WERI-Rb-1 (cell line): ENCODE results near the gene DKK3.

Experiments used
- DNase-seq: peaks from one replicate; pipeline ENCODE4 v3.0.0-alpha.2; 2020
- H3K27ac ChIP-seq: fragments of 250-450 bp; sonication (Bioruptor Pico); 2 replicates; pipeline ENCODE4 v1.5.1; 2020; ENCODE audit warnings: mild to moderate bottlenecking, moderate library complexity
- H3K27me3 ChIP-seq: fragments of 250-450 bp; sonication (Bioruptor Pico); 2 replicates; pipeline ENCODE4 v1.5.1; 2021; ENCODE audit warnings: mild to moderate bottlenecking, low read depth, moderate library complexity; ENCODE audit not compliant: insufficient read depth, severe bottlenecking
- H3K36me3 ChIP-seq: fragments of 250-450 bp; sonication (Bioruptor Pico); 2 replicates; pipeline ENCODE4 v1.5.1; 2020; ENCODE audit warnings: mild to moderate bottlenecking, moderate library complexity
- H3K4me3 ChIP-seq: 2 replicates; pipeline ENCODE4 v1.5.1; 2011; ENCODE audit warnings: low read depth, mild to moderate bottlenecking, control low read depth, low read length
- H3K9me3 ChIP-seq: fragments of 250-450 bp; sonication (Bioruptor Pico); 2 replicates; pipeline ENCODE4 v1.5.1; 2021; ENCODE audit warnings: mild to moderate bottlenecking, moderate library complexity; ENCODE audit not compliant: severe bottlenecking
- TF ChIP-seq, protein P1 (sequence below): IDR thresholded peaks from 2 replicates; pipeline ENCODE4 v1.5.1; 2011; ENCODE audit warnings: low read depth, mild to moderate bottlenecking, control low read depth, inconsistent platforms, low read length

DKK3 gene

DNA sequence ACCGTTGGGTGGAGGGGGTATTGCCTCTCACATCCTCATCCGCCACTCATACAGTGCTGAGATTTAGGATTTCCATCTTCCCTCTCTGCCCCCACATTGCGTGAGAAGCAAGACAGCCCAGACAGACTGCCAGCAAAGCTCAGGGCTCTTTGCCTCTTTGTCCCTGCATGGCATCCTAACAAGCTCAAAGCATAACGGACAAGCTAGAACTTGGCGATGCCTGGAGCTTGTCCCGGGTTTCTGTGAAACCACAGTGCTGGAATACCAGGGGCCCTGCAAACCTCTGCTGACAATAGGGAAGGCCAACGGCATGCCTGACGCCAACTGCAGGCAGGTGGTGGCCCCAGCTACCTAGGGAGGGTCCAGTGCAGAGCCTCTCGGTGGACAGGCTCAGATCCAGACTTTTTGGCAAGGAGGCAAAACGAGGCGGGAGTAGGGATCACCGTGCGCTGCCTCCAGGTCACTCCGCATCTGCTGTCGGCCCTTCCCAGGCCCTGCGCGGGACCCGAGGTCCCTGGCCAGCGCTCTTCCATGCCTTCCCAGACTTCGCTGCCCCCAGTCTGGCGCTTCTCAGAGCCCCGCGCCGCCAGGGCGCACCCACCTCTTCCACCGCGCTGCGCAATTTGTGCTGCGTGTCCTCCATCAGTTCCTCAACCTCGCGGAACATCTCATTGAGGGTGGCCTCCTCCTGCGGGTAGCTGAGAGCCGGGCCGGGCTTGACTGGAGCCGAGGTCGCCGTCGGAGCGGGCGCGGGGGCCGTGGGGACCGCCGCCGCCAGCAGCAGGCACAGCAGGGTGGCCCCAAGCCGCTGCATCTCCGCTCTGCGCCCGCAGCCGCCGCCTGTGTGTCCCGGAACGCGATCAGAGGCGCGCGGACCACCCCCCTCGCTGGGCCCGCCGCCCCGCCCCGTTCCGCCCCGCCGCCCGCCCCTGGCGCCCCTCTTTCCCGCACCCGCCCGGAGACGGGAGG is at the start of gene DKK3:
Gene DKK3 (minus strand): TSS at position 858 of the 969 bp plus-strand sequence. CDS start 44 bp downstream, at position 814.
- peak; percentile 16 for DNase-seq
- Histone ChIP-seq H3K27ac (no peak within 1 kb of the TSS), H3K27me3 (peaks cover 7% of the 10 kb centered on the region), H3K36me3 (no peaks in the 10 kb centered on the region), H3K4me3 (peak within 1 kb of the TSS; percentile 72), H3K9me3 (no peaks in the 10 kb centered on the region)
- TF ChIP-seq, protein P1, sequence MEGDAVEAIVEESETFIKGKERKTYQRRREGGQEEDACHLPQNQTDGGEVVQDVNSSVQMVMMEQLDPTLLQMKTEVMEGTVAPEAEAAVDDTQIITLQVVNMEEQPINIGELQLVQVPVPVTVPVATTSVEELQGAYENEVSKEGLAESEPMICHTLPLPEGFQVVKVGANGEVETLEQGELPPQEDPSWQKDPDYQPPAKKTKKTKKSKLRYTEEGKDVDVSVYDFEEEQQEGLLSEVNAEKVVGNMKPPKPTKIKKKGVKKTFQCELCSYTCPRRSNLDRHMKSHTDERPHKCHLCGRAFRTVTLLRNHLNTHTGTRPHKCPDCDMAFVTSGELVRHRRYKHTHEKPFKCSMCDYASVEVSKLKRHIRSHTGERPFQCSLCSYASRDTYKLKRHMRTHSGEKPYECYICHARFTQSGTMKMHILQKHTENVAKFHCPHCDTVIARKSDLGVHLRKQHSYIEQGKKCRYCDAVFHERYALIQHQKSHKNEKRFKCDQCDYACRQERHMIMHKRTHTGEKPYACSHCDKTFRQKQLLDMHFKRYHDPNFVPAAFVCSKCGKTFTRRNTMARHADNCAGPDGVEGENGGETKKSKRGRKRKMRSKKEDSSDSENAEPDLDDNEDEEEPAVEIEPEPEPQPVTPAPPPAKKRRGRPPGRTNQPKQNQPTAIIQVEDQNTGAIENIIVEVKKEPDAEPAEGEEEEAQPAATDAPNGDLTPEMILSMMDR: no peak

DNA sequence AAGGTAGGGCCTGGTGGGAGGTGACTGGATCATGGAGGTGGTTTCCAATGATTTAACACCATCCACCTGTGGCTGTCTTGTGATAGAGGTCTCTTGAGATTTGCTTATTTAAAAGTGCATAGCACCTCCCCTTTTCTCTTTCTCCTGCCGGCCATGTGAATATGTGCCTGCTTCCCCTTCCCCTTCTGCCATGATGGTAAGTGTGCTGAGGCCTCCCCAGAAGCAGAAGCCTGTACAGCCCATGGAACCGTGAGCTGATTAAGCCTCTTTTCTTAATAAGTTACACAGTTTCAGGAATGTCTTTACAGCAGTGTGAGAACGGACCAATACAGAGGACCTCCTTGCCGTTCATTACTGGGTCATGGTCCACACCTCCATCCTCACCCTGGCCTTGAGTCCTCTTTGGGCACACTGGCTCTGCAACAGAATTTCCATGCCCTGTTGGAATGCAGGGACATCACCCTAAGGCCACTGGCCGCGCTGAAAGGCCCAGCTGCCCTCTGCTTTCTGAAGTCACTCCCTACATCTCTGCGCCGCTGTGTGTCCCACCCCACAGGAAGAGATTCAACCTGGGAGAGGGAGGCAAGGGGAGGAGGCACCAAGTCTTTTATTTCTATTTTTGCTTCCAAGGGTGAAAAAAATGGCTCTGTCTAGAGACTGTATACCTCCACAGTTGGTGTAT is 49.0 kb upstream of the DKK3 start:
- TF ChIP-seq, protein P1: no peak
- Histone ChIP-seq H3K27ac (no peak overlapping the region), H3K4me3 (no peak overlapping the region), H3K27me3 (no peaks in the 10 kb centered on the region), H3K9me3 (no peaks in the 10 kb centered on the region), H3K36me3 (no peaks in the 10 kb centered on the region)
- DNase-seq: no peak

DNA sequence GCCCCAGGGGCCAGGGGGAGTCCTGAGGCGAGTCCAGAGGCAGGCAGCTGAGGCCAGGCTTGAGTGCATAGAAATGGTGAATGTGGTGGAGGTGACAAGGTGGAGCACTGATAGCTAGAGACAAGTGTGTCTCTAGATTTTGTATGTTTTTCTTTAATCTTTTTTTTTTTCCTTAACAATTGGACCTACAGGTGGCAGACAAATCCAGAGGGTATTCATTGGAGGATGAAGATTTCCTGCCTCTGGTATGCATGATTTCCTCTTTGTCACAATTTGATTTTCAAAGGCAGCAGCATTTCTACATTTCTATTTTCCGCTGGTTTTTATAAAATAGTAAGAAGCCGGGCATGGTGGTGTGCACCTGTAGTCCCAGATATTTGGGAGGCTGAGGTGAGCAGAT is 47.7 kb upstream of the DKK3 start:
- no peak for DNase-seq
- Histone ChIP-seq H3K36me3 (no peaks in the 10 kb centered on the region), H3K27me3 (no peaks in the 10 kb centered on the region), H3K27ac (no peak overlapping the region), H3K4me3 (no peak overlapping the region), H3K9me3 (no peaks in the 10 kb centered on the region)
- TF ChIP-seq, protein P1: no peak

DNA sequence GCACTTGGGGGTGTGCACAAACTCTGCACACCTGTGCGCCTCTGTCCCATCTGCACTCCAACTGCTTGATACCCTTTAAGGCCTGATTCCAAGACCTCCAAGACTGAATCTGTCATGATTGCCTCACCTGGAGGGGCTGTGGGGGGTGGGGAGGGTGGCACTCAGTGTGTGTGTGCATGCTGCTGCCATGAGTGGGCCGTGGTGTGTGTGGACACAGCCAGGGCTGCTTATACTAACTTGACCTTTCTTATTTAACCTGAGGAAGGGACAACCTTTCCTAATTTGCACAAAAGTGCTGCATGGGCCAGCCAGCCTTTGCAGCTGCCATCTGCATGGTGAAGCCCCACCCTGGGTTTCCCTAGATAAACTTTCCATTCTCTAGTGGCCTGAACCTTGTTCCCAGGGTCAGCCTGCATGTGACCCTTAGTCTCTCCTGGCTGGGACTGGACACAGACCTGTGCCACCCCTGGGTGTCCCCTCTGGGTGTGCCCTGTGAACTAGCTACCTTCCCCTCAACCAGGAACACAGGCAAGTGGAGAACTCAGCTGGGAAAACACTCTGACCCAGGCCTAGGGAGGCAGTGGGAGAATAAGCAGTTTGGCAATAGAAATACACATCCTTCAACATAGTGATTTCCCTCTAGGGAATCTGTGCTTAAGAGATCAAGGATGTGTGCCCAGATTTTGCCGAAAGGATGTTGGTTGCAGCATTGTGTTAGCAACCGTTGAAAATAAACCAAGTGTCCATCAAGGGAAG is 45.4 kb upstream of the DKK3 start:
- Histone ChIP-seq H3K36me3 (no peaks in the 10 kb centered on the region), H3K27ac (no peak overlapping the region), H3K9me3 (no peaks in the 10 kb centered on the region), H3K27me3 (no peaks in the 10 kb centered on the region), H3K4me3 (no peak overlapping the region)
- no peak for DNase-seq
- TF ChIP-seq, protein P1: no peak

DNA sequence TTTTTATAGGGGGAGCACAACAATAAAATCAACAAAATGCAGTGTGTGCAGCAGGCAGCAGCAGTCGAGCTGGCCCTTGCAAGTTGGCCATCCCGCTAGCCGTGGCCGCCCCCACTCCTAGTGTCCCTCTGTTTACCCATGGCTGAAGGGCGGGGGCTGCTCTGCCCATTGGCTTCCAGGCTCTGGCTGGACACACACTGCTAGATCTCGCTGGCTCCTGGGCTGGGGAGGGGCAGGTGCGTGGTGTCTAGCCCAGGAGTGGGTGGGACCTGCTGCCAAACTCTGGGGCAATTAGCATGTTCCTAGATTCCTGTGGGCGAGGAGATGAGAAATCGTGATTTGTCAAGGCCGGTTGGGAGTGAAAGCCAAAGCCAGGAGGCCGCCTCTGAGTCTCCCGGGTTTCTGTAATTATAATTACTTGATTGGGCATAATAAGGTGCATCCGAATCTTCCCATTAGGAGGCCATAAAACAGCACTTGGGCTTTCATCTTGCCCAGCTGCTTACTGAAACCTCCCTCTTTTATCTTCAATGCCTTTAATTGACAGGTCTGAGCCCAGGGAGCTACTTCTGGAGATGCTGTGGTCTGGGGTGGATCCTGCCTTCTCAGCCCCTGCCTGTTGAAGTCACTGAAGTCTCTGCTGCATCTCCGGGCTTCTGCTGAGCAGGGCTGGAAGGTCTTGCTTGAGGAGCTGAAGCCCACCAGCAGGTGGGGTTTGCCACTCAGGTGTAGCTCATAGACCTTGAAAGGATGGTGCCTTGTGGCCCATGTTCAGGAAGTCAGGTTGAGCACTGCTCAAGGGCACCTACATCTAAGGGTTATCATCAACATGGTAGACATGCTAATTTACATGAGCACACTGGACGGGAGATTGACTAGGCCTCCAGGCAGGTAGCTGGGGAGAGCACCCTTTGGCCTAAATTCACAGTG is 44.5 kb upstream of the DKK3 start:
- DNase-seq: peak; percentile 31
- H3K36me3 ChIP-seq: no peaks in the 10 kb centered on the region
- no peak overlapping the region for H3K27ac ChIP-seq
- no peaks in the 10 kb centered on the region for H3K27me3 ChIP-seq
- no peak overlapping the region for H3K4me3 ChIP-seq
- no peaks in the 10 kb centered on the region for H3K9me3 ChIP-seq
- TF ChIP-seq, protein P1: peak; percentile 42
